HEK293 (cell line): Measurements from ENCODE around the gene BDP1.

Experiments
- AEBP2 ChIP-seq: fragments of 450-650 bp; formaldehyde crosslinking; IDR thresholded peaks from 2 replicates; pipeline ENCODE4 v1.5.1; 2016; ENCODE audit warnings: missing biosample characterization, missing genetic modification characterization, borderline replicate concordance
- BCL6B ChIP-seq: fragments of 450-650 bp; formaldehyde crosslinking; IDR thresholded peaks from 2 replicates; pipeline ENCODE4 v1.5.1; 2017; ENCODE audit warnings: missing biosample characterization, missing genetic modification characterization
- CTCF ChIP-seq: fragments of 450-650 bp; formaldehyde crosslinking; IDR thresholded peaks from 2 replicates; pipeline ENCODE4 v1.5.1; 2016; ENCODE audit warnings: missing biosample characterization, missing genetic modification characterization
- GLIS1 ChIP-seq: fragments of 450-650 bp; formaldehyde crosslinking; IDR thresholded peaks from 2 replicates; pipeline ENCODE4 v1.5.1; 2016; ENCODE audit warnings: missing biosample characterization, missing genetic modification characterization
- INSM2 ChIP-seq: fragments of 450-650 bp; formaldehyde crosslinking; IDR thresholded peaks from 2 replicates; pipeline ENCODE4 v1.5.1; 2016; ENCODE audit warnings: missing biosample characterization, missing genetic modification characterization
- KLF1 ChIP-seq: fragments of 450-650 bp; formaldehyde crosslinking; IDR thresholded peaks from 2 replicates; pipeline ENCODE4 v1.5.1; 2016; ENCODE audit warnings: missing biosample characterization, missing genetic modification characterization
- KLF7 ChIP-seq: fragments of 450-650 bp; formaldehyde crosslinking; IDR thresholded peaks from 2 replicates; pipeline ENCODE4 v1.5.1; 2016; ENCODE audit warnings: missing biosample characterization, missing genetic modification characterization, borderline replicate concordance
- PRDM1 ChIP-seq: fragments of 450-650 bp; formaldehyde crosslinking; IDR thresholded peaks from 2 replicates; pipeline ENCODE4; 2016; ENCODE audit warnings: missing biosample characterization, missing genetic modification characterization
- PRDM2 ChIP-seq: fragments of 450-650 bp; formaldehyde crosslinking; IDR thresholded peaks from 2 replicates; pipeline ENCODE4 v1.5.1; 2016; ENCODE audit warnings: missing biosample characterization, missing genetic modification characterization, borderline replicate concordance
- REPIN1 ChIP-seq: fragments of 450-650 bp; formaldehyde crosslinking; IDR thresholded peaks from 2 replicates; pipeline ENCODE4 v1.5.1; 2017; ENCODE audit warnings: missing biosample characterization, missing genetic modification characterization, low read depth
- SP3 ChIP-seq: fragments of 450-650 bp; formaldehyde crosslinking; IDR thresholded peaks from 2 replicates; pipeline ENCODE4 v1.5.1; 2016; ENCODE audit warnings: missing biosample characterization, missing genetic modification characterization
- ZIC2 ChIP-seq: fragments of 450-650 bp; formaldehyde crosslinking; IDR thresholded peaks from 2 replicates; pipeline ENCODE4 v1.5.1; 2016; ENCODE audit warnings: missing biosample characterization, missing genetic modification characterization
- ZNF10 ChIP-seq: fragments of 450-650 bp; formaldehyde crosslinking; IDR thresholded peaks from 2 replicates; pipeline ENCODE4 v1.5.1; 2017; ENCODE audit warnings: missing biosample characterization, missing genetic modification characterization
- ZNF146 ChIP-seq: fragments of 450-650 bp; formaldehyde crosslinking; IDR thresholded peaks from 2 replicates; pipeline ENCODE4 v1.5.1; 2016; ENCODE audit warnings: missing biosample characterization, missing genetic modification characterization
- ZNF19 ChIP-seq: fragments of 450-650 bp; formaldehyde crosslinking; IDR thresholded peaks from 2 replicates; pipeline ENCODE4; 2016; ENCODE audit warnings: missing biosample characterization, missing genetic modification characterization, low read depth
- ZNF202 ChIP-seq: fragments of 450-650 bp; formaldehyde crosslinking; IDR thresholded peaks from 2 replicates; pipeline ENCODE4 v1.5.1; 2016; ENCODE audit warnings: missing biosample characterization, missing genetic modification characterization, borderline replicate concordance
- ZNF221 ChIP-seq: fragments of 450-650 bp; formaldehyde crosslinking; IDR thresholded peaks from 2 replicates; pipeline ENCODE4 v1.5.1; 2017; ENCODE audit warnings: missing biosample characterization, missing genetic modification characterization, borderline replicate concordance
- ZNF302 ChIP-seq: fragments of 450-650 bp; formaldehyde crosslinking; IDR thresholded peaks from 2 replicates; pipeline ENCODE4 v1.5.1; 2016; ENCODE audit warnings: missing biosample characterization, missing genetic modification characterization, low read depth
- ZNF37A ChIP-seq: fragments of 450-650 bp; IDR thresholded peaks from 2 replicates; pipeline ENCODE4 v1.5.1; 2018; ENCODE audit warnings: missing biosample characterization, missing genetic modification characterization
- ZNF391 ChIP-seq: fragments of 450-650 bp; formaldehyde crosslinking; IDR thresholded peaks from 2 replicates; pipeline ENCODE4 v1.5.1; 2016; ENCODE audit warnings: low read depth, missing biosample characterization, missing genetic modification characterization, borderline replicate concordance
- ZNF664 ChIP-seq: fragments of 450-650 bp; formaldehyde crosslinking; IDR thresholded peaks from 2 replicates; pipeline ENCODE4 v1.5.1; 2016; ENCODE audit warnings: missing biosample characterization, missing genetic modification characterization
- ZNF692 ChIP-seq: fragments of 450-650 bp; formaldehyde crosslinking; IDR thresholded peaks from 2 replicates; pipeline ENCODE4 v1.5.1; 2016; ENCODE audit warnings: missing biosample characterization, missing genetic modification characterization

Gene BDP1

GRCh38 chr5:71455427-71456361 lies at the start of gene BDP1 (continued):
- TF ChIP-seq PRDM2 (no peak), ZNF202 (tag by site-specific recombination) (no peak), KLF7 (tag by site-specific recombination) (peak; percentile 81; the same call in 1 of the 2 replicates), ZNF391 (tag by site-specific recombination) (peak; percentile 74; the same call in 1 of the 2 replicates), ZNF302 (tag by site-specific recombination) (no peak), AEBP2 (tag by site-specific recombination) (no peak), ZNF37A (tag by site-specific recombination) (no peak), ZNF10 (tag by site-specific recombination) (no peak), KLF1 (tag by site-specific recombination) (peak; percentile 46; the same call in 1 of the 2 replicates), CTCF (0 out of 2 replicates have a peak, but pooled peaks have one; percentile 14), SP3 (tag by site-specific recombination) (peak; percentile 69; the same call in 1 of the 2 replicates), GLIS1 (peak; percentile 52; the same call in 1 of the 2 replicates), PRDM1 (tag by site-specific recombination) (0 out of 2 replicates have a peak, but pooled peaks have one; percentile 26), ZNF221 (tag by site-specific recombination) (no peak), ZNF19 (no peak), BCL6B (tag by site-specific recombination) (peak; percentile 49), REPIN1 (tag by site-specific recombination) (peak; percentile 74; the same call in 1 of the 2 replicates), ZNF664 (tag by site-specific recombination) (no peak), ZNF692 (tag by site-specific recombination) (no peak; the same call in none of the 2 replicates), INSM2 (peak; percentile 59; the same call in 1 of the 2 replicates), ZNF146 (tag by site-specific recombination) (no peak), ZIC2 (tag by site-specific recombination) (peak; percentile 66)
